Spleen (tissue), 11 donors: ENCODE results near the gene PTH1R. TPM values are rescaled to one million over a fixed set of nuclear protein-coding genes. Genes with fewer than 3 reads are reported as not detected.

Experiments used
- DNase-seq: peaks from one replicate; pipeline ENCODE4 v3.0.0-alpha.2; 2020
- H3K27ac ChIP-seq, 8 donors: fragments of 200-600 bp; sonication (generic) in 7 of 8; 1 replicate in 4 of 8; 2 replicates in 4 of 8; pipeline versions ENCODE4 v1.5.0 to v1.8.0; 2016 to 2021; ENCODE audit warnings: inconsistent platforms in 4 of 8, mild to moderate bottlenecking in 4 of 8, moderate library complexity in 1 of 8
- H3K27me3 ChIP-seq, 7 donors: fragments of 200-600 bp; sonication (generic) in 6 of 7; replicated peaks in 1 of 7; 1 replicate in 4 of 7; 2 replicates in 3 of 7; pipeline versions ENCODE4 v1.5.0 to v1.8.0; 2016 to 2021; ENCODE audit warnings: inconsistent platforms in 3 of 7, mild to moderate bottlenecking in 1 of 7
- H3K36me3 ChIP-seq, 6 donors: fragments of 200-600 bp; sonication (generic) in 5 of 6; 1 replicate in 4 of 6; 2 replicates in 2 of 6; pipeline versions ENCODE4 v1.5.0 to v1.8.0; 2016 to 2021; ENCODE audit warnings: inconsistent platforms in 2 of 6
- H3K4me1 ChIP-seq, 6 donors: fragments of 200-600 bp; sonication (generic) in 5 of 6; 1 replicate in 3 of 6; 2 replicates in 3 of 6; pipeline versions ENCODE4 v1.5.0 to v1.8.0; 2016 to 2021; ENCODE audit warnings: inconsistent platforms in 3 of 6
- H3K4me3 ChIP-seq, 8 donors: fragments of 200-600 bp; sonication (generic) in 7 of 8; 1 replicate in 4 of 8; 2 replicates in 4 of 8; pipeline versions ENCODE4 v1.5.0 to v1.8.0; 2016 to 2021; ENCODE audit warnings: inconsistent platforms in 4 of 8, mild to moderate bottlenecking in 4 of 8, moderate library complexity in 2 of 8
- H3K9me3 ChIP-seq, 8 donors: fragments of 200-600 bp; sonication (generic) in 7 of 8; 1 replicate in 4 of 8; 2 replicates in 4 of 8; pipeline versions ENCODE4 v1.5.0 to v1.8.0; 2016 to 2021; ENCODE audit warnings: inconsistent platforms in 4 of 8
- POLR2A ChIP-seq, 3 donors: fragments of 450-650 bp; IDR thresholded peaks; one replicate each; pipeline ENCODE4 v1.5.1; 2017; ENCODE audit warnings: antibody characterized with exemption in 3 of 3, mild to moderate bottlenecking in 1 of 3
- POLR2AphosphoS5 ChIP-seq, 3 donors: sonication (generic); formaldehyde crosslinking; IDR thresholded peaks; one replicate each; pipeline ENCODE4 v1.5.1; 2017; ENCODE audit warnings: antibody characterized with exemption in 3 of 3
- WGBS, 5 donors: extraction: QIAGEN DNeasy Blood & Tissue Kit in 3 of 5; methylation state at CpG; one replicate each; pipeline versions ENCODE4 v1.1.5 to v1.1.7; 2013 to 2018; 5-methylcytosine and 5-hydroxymethylcytosine counted together
- intact Hi-C: fragments of 100-400 bp; cut with DNase I; formaldehyde crosslinking; loops from one replicate; pipeline ENCODE4 v1.15.0; 2023; ENCODE audit warnings: low total_unique reads
- polyA plus RNA-seq, 3 donors: library from polyadenylated mRNA; stranded (reverse); fragments of 200-250 nt; gene quantifications; one replicate each; pipeline ENCODE4 v1.2.1, GENCODE V29; 2013
- total RNA-seq, 7 donors: library from RNA; depleted of rRNA in 3 of 7; stranded (reverse); fragments of >200 nt in 3 of 7; fragmentation: NEBNext Ultra II Directional in 4 of 7; extraction: Animal tissue kit (Norgen Biotek cat#: 25700) in 4 of 7; gene quantifications; one replicate each; pipeline versions ENCODE4 v1.1.0 to v1.2.1, GENCODE V29; 2016 to 2021
- TF ChIP-seq, protein P1 (sequence below), 11 experiments: fragments of 200-600 bp in 7 of 11; fragments of 450-650 bp in 4 of 11; sonication (generic) in 4 of 11; IDR thresholded peaks in 8 of 11; conservative IDR thresholded peaks in 3 of 11; 1 replicate in 7 of 11; 2 replicates in 4 of 11; pipeline versions ENCODE4 v1.4.0 to v1.8.0; 2016 to 2021; ENCODE audit warnings: antibody characterized with exemption in 11 of 11, inconsistent platforms in 4 of 11, mild to moderate bottlenecking in 1 of 11
- donor health status: healthy with polysubstance abuse.
- donor health status: DM: no; HTN: no; CAD: no; lungs with moderate emphysema.
- donor health status: DM: no; HTN: no; CAD: no.
- donor health status: Bipolar disorder and iron deficiency.
- donor health status: healthy.
- donor health status: DM: no; HTN: no; CAD: no.
- donor health status: DM: yes; HTN: yes; CAD: no.

The PTH1R gene
- total and polyA plus RNA-seq, 10 donors: 5.1 to 190 (median 34.1) TPM

GRCh38 chr3:46851364-46852333 lies 25.9 kb upstream of the PTH1R start:
- TF ChIP-seq, protein P1, sequence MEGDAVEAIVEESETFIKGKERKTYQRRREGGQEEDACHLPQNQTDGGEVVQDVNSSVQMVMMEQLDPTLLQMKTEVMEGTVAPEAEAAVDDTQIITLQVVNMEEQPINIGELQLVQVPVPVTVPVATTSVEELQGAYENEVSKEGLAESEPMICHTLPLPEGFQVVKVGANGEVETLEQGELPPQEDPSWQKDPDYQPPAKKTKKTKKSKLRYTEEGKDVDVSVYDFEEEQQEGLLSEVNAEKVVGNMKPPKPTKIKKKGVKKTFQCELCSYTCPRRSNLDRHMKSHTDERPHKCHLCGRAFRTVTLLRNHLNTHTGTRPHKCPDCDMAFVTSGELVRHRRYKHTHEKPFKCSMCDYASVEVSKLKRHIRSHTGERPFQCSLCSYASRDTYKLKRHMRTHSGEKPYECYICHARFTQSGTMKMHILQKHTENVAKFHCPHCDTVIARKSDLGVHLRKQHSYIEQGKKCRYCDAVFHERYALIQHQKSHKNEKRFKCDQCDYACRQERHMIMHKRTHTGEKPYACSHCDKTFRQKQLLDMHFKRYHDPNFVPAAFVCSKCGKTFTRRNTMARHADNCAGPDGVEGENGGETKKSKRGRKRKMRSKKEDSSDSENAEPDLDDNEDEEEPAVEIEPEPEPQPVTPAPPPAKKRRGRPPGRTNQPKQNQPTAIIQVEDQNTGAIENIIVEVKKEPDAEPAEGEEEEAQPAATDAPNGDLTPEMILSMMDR (IDR thresholded peaks at IDR 0.05 in 8 of 11, conservative IDR thresholded peaks at IDR 0.05 in 3 of 11): no peak
- no peak for TF ChIP-seq POLR2A (IDR thresholded peaks at IDR 0.05)
- no peak for TF ChIP-seq POLR2AphosphoS5 (IDR thresholded peaks at IDR 0.05)
- peak; percentile 50 for DNase-seq
- Histone ChIP-seq H3K4me1 (peaks cover 0 to 14% (median 4%) of the 10 kb centered on the region in 6 donors), H3K36me3 (no peaks in the 10 kb centered on the region), H3K4me3 (no peak overlapping the region), H3K9me3 (no peaks in the 10 kb centered on the region), H3K27ac (no peak overlapping the region), H3K27me3 (peaks cover 0 to 6% (median 0%) of the 10 kb centered on the region in 7 donors)
- WGBS, 5 donors: 75 to 87% (median 81%) methylated on average over 13 of the region's 13 CpGs
- intact Hi-C loops: no loop called here

- H3K27ac ChIP-seq: no peak overlapping the region
- peaks cover 0 to 8% (median 0%) of the 10 kb centered on the region in 6 donors for H3K4me1 ChIP-seq
- no peaks in the 10 kb centered on the region for H3K9me3 ChIP-seq
- intact Hi-C loops: no loop called here
- DNase-seq: peak; percentile 44
- no peak overlapping the region for H3K4me3 ChIP-seq
- TF ChIP-seq POLR2A (IDR thresholded peaks at IDR 0.05) (no peak), POLR2AphosphoS5 (IDR thresholded peaks at IDR 0.05) (no peak)
- TF ChIP-seq, protein P1 (IDR thresholded peaks at IDR 0.05 in 8 of 11, conservative IDR thresholded peaks at IDR 0.05 in 3 of 11): no peak
- no peaks in the 10 kb centered on the region for H3K36me3 ChIP-seq
- peaks cover 0 to 6% (median 0%) of the 10 kb centered on the region in 7 donors for H3K27me3 ChIP-seq
- 88 to 96% (median 89%) methylated on average over 9 of the region's 9 CpGs for WGBS, 5 donors
Observed at GRCh38 chr3:46852334-46852720, 25.2 kb upstream of the PTH1R start.

DNA sequence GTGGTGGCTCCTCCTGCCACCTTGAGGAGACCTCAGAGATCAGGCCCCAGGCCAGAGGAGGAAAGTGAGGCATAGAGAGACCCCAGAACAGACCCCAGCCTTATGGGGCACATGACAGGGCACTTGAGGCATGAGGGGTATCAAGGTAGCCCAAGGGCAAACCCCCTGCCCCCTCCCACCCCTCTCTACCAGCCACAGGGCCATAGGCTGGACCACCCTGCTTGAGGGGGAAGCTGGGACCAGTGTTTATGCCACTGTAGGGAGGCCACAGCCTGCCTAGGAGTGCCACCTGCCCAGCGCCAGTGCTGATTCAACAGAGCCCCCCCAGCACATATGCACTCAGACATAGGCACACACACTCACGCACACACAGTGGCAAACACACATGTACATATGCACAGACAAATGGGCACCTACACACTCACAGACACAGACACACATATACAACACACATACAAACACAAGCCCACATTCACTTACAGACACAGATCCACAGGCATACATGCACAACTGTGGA lies 24.6 kb upstream of the PTH1R start:
- 92 to 100% (median 96%) methylated on average over 2 of the region's 2 CpGs; no CpG with 5 or more reads in 1 of the 5 donors for WGBS, 5 donors
- intact Hi-C loops: no loop called here

More for the DNA sequence above, 24.6 kb upstream of the PTH1R start:
- peak; percentile 41 for DNase-seq
- no peak for TF ChIP-seq POLR2AphosphoS5 (IDR thresholded peaks at IDR 0.05)
- TF ChIP-seq, protein P1 (IDR thresholded peaks at IDR 0.05 in 8 of 11, conservative IDR thresholded peaks at IDR 0.05 in 3 of 11): no peak
- TF ChIP-seq POLR2A (IDR thresholded peaks at IDR 0.05): no peak
- Histone ChIP-seq H3K27me3 (peaks cover 0 to 6% (median 0%) of the 10 kb centered on the region in 7 donors), H3K36me3 (no peaks in the 10 kb centered on the region), H3K4me1 (peaks cover 0 to 5% (median 0%) of the 10 kb centered on the region in 6 donors), H3K4me3 (no peak overlapping the region), H3K27ac (no peak overlapping the region), H3K9me3 (no peaks in the 10 kb centered on the region)
